Measurements from ENCODE around the gene S100A1. TPM values are rescaled to one million over a fixed set of nuclear protein-coding genes. Genes with fewer than 3 reads are reported as not detected.

S100A1 gene
- total RNA-seq, 1 donor from 2014 or later: not detected

DNA sequence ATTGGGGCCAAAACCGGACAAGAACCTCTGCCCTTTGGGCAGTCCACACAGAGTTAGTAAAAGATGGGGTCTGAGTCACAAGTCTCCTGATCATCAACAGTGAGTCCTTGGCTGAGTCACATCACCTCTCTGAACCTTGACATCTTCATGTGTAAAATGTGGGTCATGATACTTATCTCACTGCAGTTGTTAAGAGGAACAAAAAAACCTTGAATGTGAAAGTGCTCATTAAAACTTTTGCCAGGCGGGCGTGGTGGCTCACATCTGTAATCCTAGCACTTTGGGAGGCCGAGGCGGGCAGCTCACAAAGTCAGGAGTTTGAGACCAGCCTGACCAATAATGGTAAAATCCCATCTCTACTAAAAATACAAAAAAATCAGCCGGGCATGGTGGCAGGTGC lies 31.0 kb upstream of the S100A1 start:
- Mint-ChIP-seq H3K9me3 (ENCODE audit: low read depth) (no peaks in the 10 kb centered on the region), H3K4me3 (ENCODE audit: low read depth) (no peak overlapping the region), H3K36me3 (ENCODE audit: insufficient read depth) (peaks cover 1% of the 10 kb centered on the region), H3K4me1 (ENCODE audit: low read depth) (no peaks in the 10 kb centered on the region), H3K27ac (no peak overlapping the region), H3K27me3 (no peaks in the 10 kb centered on the region)
- TF ChIP-seq, protein P1, sequence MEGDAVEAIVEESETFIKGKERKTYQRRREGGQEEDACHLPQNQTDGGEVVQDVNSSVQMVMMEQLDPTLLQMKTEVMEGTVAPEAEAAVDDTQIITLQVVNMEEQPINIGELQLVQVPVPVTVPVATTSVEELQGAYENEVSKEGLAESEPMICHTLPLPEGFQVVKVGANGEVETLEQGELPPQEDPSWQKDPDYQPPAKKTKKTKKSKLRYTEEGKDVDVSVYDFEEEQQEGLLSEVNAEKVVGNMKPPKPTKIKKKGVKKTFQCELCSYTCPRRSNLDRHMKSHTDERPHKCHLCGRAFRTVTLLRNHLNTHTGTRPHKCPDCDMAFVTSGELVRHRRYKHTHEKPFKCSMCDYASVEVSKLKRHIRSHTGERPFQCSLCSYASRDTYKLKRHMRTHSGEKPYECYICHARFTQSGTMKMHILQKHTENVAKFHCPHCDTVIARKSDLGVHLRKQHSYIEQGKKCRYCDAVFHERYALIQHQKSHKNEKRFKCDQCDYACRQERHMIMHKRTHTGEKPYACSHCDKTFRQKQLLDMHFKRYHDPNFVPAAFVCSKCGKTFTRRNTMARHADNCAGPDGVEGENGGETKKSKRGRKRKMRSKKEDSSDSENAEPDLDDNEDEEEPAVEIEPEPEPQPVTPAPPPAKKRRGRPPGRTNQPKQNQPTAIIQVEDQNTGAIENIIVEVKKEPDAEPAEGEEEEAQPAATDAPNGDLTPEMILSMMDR (IDR thresholded peaks at IDR 0.05; ENCODE audit: unreplicated experiment): no peak
- no peak for DNase-seq (ENCODE audit: low spot score, unreplicated experiment)

DNA sequence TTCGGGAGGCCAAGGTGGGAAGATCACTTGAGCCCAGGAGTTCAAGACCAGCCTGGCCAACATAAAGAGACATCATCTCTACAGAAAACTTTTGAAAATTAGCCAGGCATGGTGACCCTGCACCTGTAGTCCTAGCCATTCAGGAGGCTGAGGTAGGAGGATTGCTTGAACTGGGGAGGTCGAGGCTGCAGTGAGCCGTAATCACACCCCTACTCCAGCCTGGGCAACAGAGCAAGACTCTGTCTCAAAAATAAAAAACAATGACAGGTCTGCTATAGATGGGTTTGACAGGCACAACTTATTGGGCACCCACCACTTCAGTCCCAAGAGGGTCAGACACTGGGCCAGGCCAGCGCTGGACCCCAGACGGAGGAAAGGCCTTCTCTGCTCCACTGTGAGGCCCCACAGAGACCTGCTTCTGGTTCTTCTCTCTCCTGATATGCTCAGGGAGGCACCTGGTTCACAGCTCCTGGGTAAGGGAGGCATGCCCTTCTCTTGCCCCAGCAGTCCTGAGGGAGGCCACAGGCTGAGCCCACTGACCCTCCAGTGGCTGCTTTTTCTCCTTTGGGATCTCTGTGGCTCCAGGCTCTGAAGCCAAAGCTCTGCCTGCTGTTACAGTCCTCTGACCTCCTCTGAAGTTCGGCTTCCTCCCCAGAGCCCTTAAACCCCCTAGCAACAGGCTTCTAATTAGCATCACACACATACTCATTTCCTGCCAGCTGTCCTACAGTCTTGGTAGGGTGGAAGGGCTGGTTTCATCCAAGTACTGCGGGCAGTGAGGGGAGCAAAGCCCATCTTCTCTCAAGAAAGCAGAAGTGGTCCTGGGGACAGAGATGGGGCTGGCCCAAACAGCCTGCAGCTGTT lies 29.7 kb upstream of the S100A1 start:
- H3K27ac Mint-ChIP-seq: no peak overlapping the region
- no peaks in the 10 kb centered on the region for H3K4me1 Mint-ChIP-seq (ENCODE audit: low read depth)
- H3K4me3 Mint-ChIP-seq (ENCODE audit: low read depth): no peak overlapping the region
- TF ChIP-seq, protein P1 (IDR thresholded peaks at IDR 0.05; ENCODE audit: unreplicated experiment): no peak
- H3K36me3 Mint-ChIP-seq (ENCODE audit: insufficient read depth): peaks cover 1% of the 10 kb centered on the region
- DNase-seq (ENCODE audit: low spot score, unreplicated experiment): no peak
- H3K27me3 Mint-ChIP-seq: no peaks in the 10 kb centered on the region
- H3K9me3 Mint-ChIP-seq (ENCODE audit: low read depth): no peaks in the 10 kb centered on the region

DNA sequence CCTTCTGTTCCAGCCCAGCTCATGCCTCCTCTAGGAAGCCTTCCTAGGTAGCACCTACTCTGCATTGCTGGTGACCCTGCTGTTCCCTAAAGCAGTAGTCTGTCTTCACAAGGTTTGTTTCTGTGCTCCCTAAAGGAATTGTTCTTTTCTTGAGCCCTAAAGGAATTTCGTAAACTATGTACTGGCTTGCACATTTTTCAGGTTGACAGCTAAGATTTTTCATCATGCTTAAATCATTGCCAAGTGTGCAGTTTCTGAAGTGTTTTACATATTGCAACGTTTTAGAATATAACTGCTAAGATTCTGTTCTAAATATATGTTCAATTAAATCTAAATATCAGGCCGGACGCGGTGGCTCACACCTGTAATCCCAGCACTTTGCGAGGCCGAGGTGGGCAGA lies 28.4 kb upstream of the S100A1 start:
- Mint-ChIP-seq H3K9me3 (ENCODE audit: low read depth) (no peaks in the 10 kb centered on the region), H3K4me1 (ENCODE audit: low read depth) (no peaks in the 10 kb centered on the region), H3K27me3 (no peaks in the 10 kb centered on the region), H3K4me3 (ENCODE audit: low read depth) (no peak overlapping the region), H3K27ac (no peak overlapping the region), H3K36me3 (ENCODE audit: insufficient read depth) (peaks cover 1% of the 10 kb centered on the region)
- no peak for DNase-seq (ENCODE audit: low spot score, unreplicated experiment)
- TF ChIP-seq, protein P1 (IDR thresholded peaks at IDR 0.05; ENCODE audit: unreplicated experiment): no peak

DNA sequence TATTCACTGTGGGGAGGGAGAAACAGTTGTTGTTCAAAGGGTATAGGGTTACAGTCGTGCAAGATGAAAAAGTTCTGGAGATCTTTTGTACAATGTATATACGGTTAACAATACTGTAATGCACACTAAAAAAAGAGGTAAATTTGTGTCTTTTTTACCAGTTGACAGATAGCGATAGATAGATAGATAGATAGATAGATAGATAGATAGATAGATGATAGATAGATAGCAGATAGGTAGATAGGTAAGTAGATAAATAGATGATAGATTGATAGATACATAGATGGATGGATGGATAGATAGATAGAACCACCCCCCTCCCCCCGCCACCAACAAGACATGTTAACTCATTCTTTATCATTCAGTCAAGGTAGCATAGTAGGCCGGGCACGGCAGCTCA lies 25.5 kb upstream of the S100A1 start:
- peaks cover 8% of the 10 kb centered on the region for H3K36me3 Mint-ChIP-seq (ENCODE audit: insufficient read depth)
- no peak overlapping the region for H3K27ac Mint-ChIP-seq
- TF ChIP-seq, protein P1 (IDR thresholded peaks at IDR 0.05; ENCODE audit: unreplicated experiment): no peak
- no peaks in the 10 kb centered on the region for H3K4me1 Mint-ChIP-seq (ENCODE audit: low read depth)
- DNase-seq (ENCODE audit: low spot score, unreplicated experiment): no peak
- H3K9me3 Mint-ChIP-seq (ENCODE audit: low read depth): no peaks in the 10 kb centered on the region
- H3K4me3 Mint-ChIP-seq (ENCODE audit: low read depth): no peak overlapping the region
- no peaks in the 10 kb centered on the region for H3K27me3 Mint-ChIP-seq

DNA sequence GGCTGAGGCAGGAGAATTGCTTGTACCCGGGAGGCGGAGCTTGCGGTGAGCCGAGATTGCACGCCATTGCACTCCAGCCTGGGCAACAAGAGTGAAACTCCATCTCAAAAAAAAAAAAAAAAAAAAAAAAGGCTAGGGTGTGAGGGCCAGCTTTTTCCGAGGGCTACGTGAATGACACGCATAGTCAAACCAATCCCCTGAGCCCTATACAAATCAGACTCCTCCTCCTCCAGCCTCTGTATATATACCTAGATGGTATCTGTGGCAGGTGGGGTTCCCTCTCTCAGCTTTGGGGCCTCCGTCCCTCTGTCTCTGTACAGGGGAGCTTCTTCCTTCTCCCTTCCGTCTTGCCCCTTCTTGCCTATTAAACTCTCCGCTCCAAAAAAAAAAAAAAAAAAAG lies 22.0 kb upstream of the S100A1 start:
- Mint-ChIP-seq H3K27me3 (no peaks in the 10 kb centered on the region), H3K36me3 (ENCODE audit: insufficient read depth) (peaks cover 8% of the 10 kb centered on the region), H3K27ac (no peak overlapping the region), H3K9me3 (ENCODE audit: low read depth) (no peaks in the 10 kb centered on the region), H3K4me1 (ENCODE audit: low read depth) (peaks cover 20% of the 10 kb centered on the region), H3K4me3 (ENCODE audit: low read depth) (no peak overlapping the region)
- TF ChIP-seq, protein P1 (IDR thresholded peaks at IDR 0.05; ENCODE audit: unreplicated experiment): no peak
- no peak for DNase-seq (ENCODE audit: low spot score, unreplicated experiment)

Data from progenitor cell of endocrine pancreas (in vitro differentiated cells).